GM19452 (cell line): ENCODE results near the gene CDIPT.
"Not testable (repeated sequence)": the region's sequence is repeated elsewhere in the genome, so short reads cannot be mapped to it uniquely, and the experiment has no call there.

Experiments
- ATAC-seq: cut with Tn5 transposase; IDR thresholded peaks from one replicate; pipeline ENCODE4 v1.9.1; 2021; ENCODE audit not compliant: unreplicated experiment

CDIPT gene, protein sequence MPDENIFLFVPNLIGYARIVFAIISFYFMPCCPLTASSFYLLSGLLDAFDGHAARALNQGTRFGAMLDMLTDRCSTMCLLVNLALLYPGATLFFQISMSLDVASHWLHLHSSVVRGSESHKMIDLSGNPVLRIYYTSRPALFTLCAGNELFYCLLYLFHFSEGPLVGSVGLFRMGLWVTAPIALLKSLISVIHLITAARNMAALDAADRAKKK

DNA sequence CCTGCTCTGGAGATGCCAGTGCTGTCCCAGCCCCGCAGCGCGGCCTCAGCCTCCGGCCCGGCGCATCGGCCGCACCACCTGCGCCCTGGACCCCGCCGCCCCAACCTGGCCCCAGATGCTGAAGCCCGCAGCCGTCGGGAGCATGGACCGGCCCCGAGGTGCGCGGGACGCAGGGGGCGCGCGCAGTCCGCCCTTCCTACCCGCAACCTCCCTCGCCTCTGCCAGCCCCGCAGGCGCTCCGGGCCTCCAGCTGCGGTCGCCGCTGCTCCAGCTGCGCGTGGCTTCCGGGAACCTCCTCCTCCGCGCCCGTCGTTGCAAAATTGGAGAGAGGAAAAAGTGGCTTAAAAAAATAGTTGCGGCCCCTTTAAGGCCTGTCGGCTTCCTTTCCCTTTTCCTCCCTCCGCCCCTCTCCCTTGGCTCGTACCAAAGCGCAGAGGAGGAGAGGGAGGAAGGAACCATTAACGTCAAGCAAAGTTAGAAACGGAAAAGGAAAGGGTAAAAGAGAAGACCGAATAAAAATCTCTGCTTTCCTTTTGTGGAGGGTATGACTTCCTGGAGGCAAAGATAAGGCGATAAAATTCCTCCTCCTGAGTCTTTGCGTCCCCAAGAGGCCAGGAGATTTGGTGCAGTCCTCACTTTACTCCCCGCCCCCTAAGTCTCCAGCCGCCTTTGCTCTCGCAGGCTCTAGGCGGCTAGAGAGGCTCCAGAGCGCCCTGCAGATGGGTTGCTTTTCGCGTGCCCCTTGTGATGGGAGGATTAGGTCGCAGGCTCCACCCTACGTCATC, at the start of gene CDIPT:
TSS of gene CDIPT (minus strand) at position 343 of the 785 bp plus-strand sequence. CDS start 369 bp downstream, outside the sequence.
- ATAC-seq = peak; percentile 91

DNA sequence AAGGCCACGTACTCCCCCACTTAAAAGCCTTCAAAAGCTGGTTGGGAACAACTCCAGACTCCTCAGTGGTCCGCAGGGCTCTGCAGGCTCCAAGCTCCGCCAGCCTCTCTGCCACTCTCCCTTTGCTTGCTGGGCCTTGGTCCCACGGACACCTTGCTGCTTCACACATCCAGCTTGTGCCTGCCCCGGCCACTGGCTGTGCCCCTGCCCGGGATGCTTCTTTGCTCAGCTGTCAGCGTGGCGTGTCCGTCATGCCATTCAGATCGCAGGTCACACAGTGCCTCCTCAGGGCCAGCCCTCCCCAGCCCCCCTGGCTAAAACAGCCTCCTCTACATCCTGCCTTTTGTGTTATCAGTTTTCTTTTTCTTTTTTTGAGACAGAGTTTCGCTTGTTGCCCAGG, 49.1 kb upstream of the CDIPT start:
- no peak for ATAC-seq

- no peak for ATAC-seq
Measured at GRCh38 chr16:29911676-29912010, 48.6 kb upstream of the CDIPT start.

DNA sequence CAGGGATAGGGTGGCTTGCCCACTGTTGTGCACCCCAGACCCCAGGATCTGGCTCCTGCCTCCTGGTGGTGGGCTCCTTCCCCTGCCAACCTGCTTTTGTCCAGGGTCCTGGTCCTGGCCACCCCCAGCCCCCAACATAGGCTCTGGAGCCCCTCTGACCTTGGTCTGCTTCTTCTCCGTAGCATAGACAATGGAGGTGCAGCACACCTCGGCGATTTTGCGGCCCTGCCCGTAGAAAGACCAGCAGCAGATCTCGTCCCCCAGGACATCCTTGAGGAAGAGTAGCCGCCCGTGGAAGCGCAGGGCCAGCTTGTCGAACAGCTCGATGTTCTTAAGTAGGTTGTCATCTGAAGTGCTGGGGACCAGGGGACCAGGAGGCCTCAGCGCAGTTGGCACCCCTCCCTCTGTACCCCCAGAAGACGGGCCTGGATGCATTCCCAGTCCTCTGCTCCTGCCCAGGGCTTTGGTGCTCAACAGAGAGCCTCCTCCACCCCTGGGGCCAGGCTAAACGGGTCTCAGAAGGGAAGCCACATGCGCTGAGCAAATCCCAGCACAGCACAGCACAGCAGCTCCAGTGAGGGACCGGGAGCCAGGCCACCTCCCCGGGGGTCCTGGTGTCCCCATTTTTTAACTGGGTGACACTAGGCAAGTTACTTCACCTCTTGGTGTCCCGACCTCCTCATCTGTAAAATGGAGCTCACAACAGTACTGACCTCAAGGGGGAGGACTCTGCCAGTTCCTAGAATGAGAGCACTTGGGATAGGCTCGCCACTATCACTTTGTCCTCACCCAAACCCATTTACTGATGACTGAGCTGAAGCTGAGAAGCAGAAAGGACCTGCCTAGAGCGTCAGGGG, 48.0 kb upstream of the CDIPT start:
- ATAC-seq = no peak

DNA sequence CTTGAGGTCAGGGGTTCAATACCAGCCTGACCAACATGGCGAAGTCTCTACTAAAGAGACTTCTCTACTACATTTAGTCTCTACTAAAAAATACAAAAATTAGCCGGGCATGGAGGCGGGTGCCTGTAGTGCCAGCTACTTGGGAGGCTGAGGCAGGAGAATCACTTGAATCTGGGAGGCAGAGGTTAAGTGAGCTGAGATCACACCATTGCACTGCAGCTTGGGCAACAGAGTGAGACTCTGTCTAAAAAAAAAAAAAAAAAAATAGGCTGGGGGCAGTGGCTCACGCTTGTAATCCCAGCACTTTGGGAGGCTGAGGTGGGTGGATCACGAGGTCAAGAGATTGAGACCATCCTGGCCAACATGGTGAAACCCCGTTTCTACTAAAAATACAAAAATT, 46.8 kb upstream of the CDIPT start:
- ATAC-seq = not testable (repeated sequence)

GRCh38 chr16:29909391-29909790, 46.4 kb upstream of the CDIPT start:
- no peak for ATAC-seq

DNA sequence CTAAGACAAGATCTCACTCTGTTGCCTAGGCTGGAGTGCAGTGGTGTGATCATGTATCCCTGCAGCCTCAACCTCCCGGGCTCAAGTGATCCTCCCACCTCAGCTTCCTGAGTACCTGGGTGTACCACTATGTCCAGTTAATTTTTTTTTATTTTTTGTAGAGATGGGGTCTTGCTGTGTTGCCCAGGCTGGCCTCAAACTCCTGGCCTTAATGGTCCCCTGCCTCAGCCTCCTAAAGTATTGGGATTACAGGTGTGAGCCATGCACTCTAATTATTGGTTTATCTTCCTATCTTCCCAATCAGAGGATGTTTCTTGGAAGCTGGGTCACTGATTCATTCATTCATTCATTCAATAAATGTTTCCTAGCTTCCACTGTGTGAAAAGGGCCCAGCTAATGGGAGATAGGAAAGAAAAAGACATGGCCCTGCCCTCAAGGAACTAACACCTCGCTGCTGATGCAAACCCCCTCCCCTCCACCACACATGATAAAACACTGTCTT, 45.7 kb upstream of the CDIPT start:
- ATAC-seq = no peak

DNA sequence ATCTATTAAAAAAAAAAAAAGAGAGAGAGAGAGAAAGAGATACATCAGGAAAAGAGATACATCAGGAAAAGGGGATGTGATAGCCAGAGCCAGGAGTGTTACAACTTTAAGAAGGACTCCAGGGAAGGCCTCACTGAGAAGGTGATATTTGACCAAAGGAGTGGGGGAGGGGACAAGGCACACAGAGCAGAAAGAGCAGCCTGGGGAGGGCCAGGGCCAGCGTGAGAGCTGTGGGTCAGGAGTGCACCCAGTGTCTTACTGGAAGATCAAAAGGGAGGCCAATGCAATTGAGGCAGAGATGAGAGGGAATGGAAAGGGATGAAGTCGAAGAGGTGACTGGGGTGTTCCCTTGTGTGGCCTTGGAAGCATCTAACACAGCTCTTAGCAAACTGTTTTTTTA, 44.9 kb upstream of the CDIPT start:
- ATAC-seq = no peak

- no peak for ATAC-seq
Measured at GRCh38 chr16:29906520-29907244, 43.7 kb upstream of the CDIPT start.

DNA sequence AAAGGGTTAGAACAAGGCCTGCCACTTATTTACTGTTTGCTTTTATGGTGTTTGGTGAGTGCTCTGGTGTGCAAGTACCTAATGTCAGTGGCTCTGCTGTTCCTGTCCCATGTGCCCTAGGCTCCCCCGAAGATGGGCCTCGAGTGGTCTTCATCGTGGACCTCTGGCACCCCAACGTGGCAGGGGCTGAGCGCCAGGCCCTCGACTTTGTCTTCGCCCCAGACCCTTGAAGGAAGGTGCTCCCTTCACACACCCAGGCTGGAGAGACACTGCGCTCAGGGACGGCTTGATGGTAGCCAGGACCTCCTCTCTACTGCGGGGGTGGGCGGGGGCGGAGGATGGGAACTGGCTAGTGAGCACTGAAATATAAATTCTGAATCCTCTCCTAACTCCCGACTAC, 42.6 kb upstream of the CDIPT start:
- ATAC-seq = no peak

DNA sequence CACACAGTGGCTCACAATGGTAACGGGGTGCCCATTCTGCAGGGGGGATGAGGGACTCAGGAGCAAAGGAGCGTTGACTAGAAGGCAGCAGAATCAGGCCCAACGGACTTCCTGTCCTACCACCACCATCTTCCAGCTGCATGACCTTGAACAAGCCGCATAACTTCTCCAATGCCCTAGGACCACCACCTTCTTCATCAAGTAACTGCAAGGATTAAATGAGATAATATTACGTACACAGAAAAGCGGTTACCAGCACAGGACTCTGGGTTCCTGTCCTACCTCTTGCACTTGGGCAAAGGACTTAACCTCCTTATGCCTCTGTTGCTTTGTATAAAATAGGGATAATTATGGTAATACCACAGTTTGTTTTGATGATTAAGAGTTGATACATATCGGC, 41.9 kb upstream of the CDIPT start:
- no peak for ATAC-seq

GRCh38 chr16:29903590-29903989, 40.6 kb upstream of the CDIPT start:
- ATAC-seq = no peak

- no peak for ATAC-seq
Measured at GRCh38 chr16:29901607-29901945, 38.5 kb upstream of the CDIPT start.

DNA sequence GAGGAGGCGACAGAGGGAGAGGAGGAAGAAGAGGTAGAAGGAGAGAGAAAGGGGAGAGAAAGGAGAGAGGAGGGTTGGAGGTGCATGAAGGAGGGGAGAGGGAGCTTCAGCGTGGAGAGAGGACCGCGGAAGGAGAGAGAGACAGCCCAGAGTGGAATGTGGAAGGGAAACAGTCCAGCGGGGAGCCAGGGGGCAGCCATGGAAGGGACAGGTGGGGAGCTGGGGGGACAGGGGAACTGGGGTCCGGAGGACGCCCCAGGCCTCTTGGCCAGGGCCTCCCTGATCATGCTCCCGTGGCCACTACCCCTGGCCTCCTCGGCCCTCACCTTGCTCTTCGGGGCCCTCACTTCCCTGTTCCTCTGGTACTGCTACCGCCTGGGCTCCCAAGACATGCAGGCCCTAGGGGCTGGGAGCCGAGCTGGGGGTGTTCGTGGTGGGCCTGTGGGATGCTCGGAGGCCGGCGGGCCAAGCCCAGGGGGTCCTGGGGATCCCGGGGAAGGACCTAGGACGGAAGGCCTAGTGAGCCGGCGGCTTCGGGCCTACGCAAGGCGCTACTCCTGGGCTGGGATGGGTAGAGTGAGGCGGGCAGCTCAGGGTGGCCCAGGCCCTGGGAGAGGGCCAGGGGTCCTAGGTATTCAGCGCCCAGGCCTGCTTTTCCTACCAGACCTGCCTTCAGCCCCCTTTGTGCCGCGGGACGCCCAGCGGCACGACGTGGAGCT, 38.0 kb upstream of the CDIPT start:
- ATAC-seq = no peak

DNA sequence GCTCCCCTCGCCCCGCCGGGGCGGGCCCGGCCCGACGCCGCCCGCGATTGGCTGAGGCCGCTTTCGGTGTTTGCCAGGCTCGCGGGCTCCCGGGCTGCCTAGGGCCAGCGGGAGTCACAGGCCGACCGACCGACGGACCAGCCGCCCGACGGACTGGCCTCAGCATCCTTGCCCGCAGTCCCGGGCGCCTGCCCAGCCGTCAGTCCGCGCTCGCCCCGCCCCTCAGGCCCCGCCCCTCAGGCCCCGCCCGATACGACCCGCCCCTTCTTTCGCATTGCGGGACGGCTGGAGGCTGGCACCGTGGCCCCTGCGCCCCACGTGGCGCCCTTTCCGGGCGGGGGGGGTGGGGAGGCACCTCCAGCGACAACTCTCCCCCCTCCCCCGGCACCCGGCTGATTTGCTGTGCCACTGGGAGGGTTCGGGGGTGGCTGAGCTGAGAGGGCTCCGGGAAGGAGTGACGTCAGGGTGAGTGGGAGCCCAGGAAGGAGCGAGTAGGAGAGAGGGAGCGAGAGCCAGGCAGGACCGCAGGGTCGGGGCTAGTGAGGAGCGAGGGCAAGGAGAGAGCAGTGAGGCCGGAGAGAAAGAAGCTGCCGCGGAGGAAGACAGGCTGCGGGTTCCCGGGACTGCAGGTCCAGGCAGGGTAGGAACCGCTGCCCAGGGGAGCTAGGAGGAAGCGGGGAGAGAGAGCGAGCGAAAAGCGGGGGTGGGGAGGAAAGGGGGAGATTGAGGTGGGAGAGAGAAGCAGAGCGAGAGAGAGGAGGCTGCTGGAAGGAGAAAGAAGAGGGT, 37.3 kb upstream of the CDIPT start, which contains the start of gene ASPHD1:
TSS of gene ASPHD1 (plus strand) at position 387 of the 786 bp plus-strand sequence. CDS start 484 bp downstream, outside the sequence.
- ATAC-seq = peak; percentile 61

- ATAC-seq = no peak
Measured at GRCh38 chr16:29899516-29900101, 36.6 kb upstream of the CDIPT start, which contains the start of gene SEZ6L2. Gene SEZ6L2 (minus strand): TSS chr16:29899550. CDS start chr16:29899019, 531 bp downstream.

- no peak for ATAC-seq
Measured at GRCh38 chr16:29898804-29899515, 35.9 kb upstream of the CDIPT start.

- ATAC-seq = no peak
Measured at GRCh38 chr16:29898135-29898803, 35.2 kb upstream of the CDIPT start.
